GM23338 (cell line): ENCODE data around the gene CASTOR1. TPM values are rescaled to one million over a fixed set of nuclear protein-coding genes. Genes with fewer than 3 reads are reported as not detected.

Experiments
- ATAC-seq: fragments of 200-7000 bp; cut with Tn5 transposase; 3 replicates; pipeline ENCODE4 v1.9.1; 2020
- DNase-seq: peaks from one replicate; pipeline ENCODE4 v3.0.0-alpha.2; 2015; ENCODE audit warnings: low spot score
- H2AFZ ChIP-seq: fragments of 200-600 bp; sonication (generic); 2 replicates; pipeline ENCODE4 v1.8.0; 2016; ENCODE audit warnings: antibody characterized with exemption, mild to moderate bottlenecking, moderate library complexity
- H3F3A ChIP-seq: fragments of 200-600 bp; sonication (generic); replicated peaks from 2 replicates; pipeline ENCODE4 v1.8.0; 2017; ENCODE audit warnings: antibody characterized with exemption, mixed run types, low read depth
- H3K27ac ChIP-seq: fragments of 200-600 bp; sonication (generic); 2 replicates; pipeline ENCODE4 v1.6.1; 2016; ENCODE audit warnings: low read depth
- H3K27me3 ChIP-seq: fragments of 200-600 bp; sonication (generic); 2 replicates; pipeline ENCODE4 v1.8.0; 2016; ENCODE audit warnings: mild to moderate bottlenecking, mixed run types, moderate library complexity; ENCODE audit not compliant: insufficient read depth
- H3K36me3 ChIP-seq: fragments of 200-600 bp; sonication (generic); 2 replicates; pipeline ENCODE4 v1.8.0; 2016; ENCODE audit warnings: mild to moderate bottlenecking; ENCODE audit not compliant: insufficient read depth
- H3K4me1 ChIP-seq: fragments of 200-600 bp; sonication (generic); 2 replicates; pipeline ENCODE4 v1.8.0; 2016; ENCODE audit warnings: mild to moderate bottlenecking, moderate library complexity; ENCODE audit not compliant: insufficient read depth
- H3K4me2 ChIP-seq: fragments of 200-600 bp; sonication (generic); 2 replicates; pipeline ENCODE4 v1.7.1; 2017; ENCODE audit warnings: mixed run types
- H3K4me3 ChIP-seq: fragments of 200-600 bp; sonication (generic); 2 replicates; pipeline ENCODE4 v1.6.1; 2016; ENCODE audit warnings: mixed run types
- H3K79me2 ChIP-seq: fragments of 200-600 bp; sonication (generic); replicated peaks from 2 replicates; pipeline ENCODE4 v1.8.0; 2017; ENCODE audit warnings: mild to moderate bottlenecking; ENCODE audit not compliant: insufficient read depth
- H3K9me2 ChIP-seq: fragments of 200-600 bp; sonication (generic); 2 replicates; pipeline ENCODE4 v1.8.0; 2017; ENCODE audit not compliant: insufficient read depth
- H4K20me1 ChIP-seq: fragments of 200-600 bp; sonication (generic); replicated peaks from 2 replicates; pipeline ENCODE4 v1.8.0; 2017; ENCODE audit warnings: mild to moderate bottlenecking; ENCODE audit not compliant: insufficient read depth
- H3K27ac Mint-ChIP-seq: 2 replicates; pipeline ENCODE4 v1.8.0; 2020; ENCODE audit warnings: inconsistent platforms, mild to moderate bottlenecking, moderate library complexity, mixed read lengths
- H3K27me3 Mint-ChIP-seq: 3 replicates; pipeline ENCODE4 v1.8.0; 2022; ENCODE audit warnings: low read depth, mild to moderate bottlenecking, moderate library complexity, mixed read lengths, inconsistent platforms; ENCODE audit not compliant: insufficient read depth, poor library complexity
- H3K36me3 Mint-ChIP-seq: 3 replicates; pipeline ENCODE4 v1.8.0; 2021; ENCODE audit warnings: low read depth, mild to moderate bottlenecking, inconsistent platforms, moderate library complexity, mixed read lengths
- H3K4me1 Mint-ChIP-seq: 3 replicates; pipeline ENCODE4 v1.8.0; 2020; ENCODE audit warnings: mild to moderate bottlenecking, inconsistent platforms, mixed read lengths
- H3K4me3 Mint-ChIP-seq: 3 replicates; pipeline ENCODE4 v1.8.0; 2021; ENCODE audit warnings: moderate library complexity, mild to moderate bottlenecking, inconsistent platforms, mixed read lengths
- H3K9me3 Mint-ChIP-seq: 3 replicates; pipeline ENCODE4 v1.8.0; 2020; ENCODE audit warnings: moderate library complexity, mild to moderate bottlenecking, inconsistent platforms, mixed read lengths
- CREB1 ChIP-seq: fragments of 250-450 bp; sonication (Bioruptor Pico); IDR thresholded peaks from 2 replicates; pipeline ENCODE4 v1.5.0; 2020; ENCODE audit warnings: low read depth, mild to moderate bottlenecking, moderate library complexity
- CTCF ChIP-seq, 2 experiments: fragments of 200-600 bp in 1 of 2; sonication (generic) in 1 of 2; conservative IDR thresholded peaks; 2 replicates each; pipeline versions ENCODE4 v1.5.1 to v1.6.1; 2016 to 2017; ENCODE audit warnings: antibody characterized with exemption in 2 of 2, low read depth in 2 of 2, mild to moderate bottlenecking in 2 of 2, moderate library complexity in 1 of 2
- ETS1 ChIP-seq: IDR thresholded peaks from 2 replicates; pipeline ENCODE4 v1.6.1; 2016; ENCODE audit warnings: antibody characterized with exemption
- EZH2 ChIP-seq: fragments of 200-600 bp; sonication (generic); IDR thresholded peaks from one replicate; pipeline ENCODE4 v1.8.0; 2017; ENCODE audit warnings: antibody characterized with exemption, mild to moderate bottlenecking, low read depth; ENCODE audit not compliant: unreplicated experiment
- EZH2phosphoT487 ChIP-seq: fragments of 200-600 bp; sonication (generic); IDR thresholded peaks from one replicate; pipeline ENCODE4 v1.8.1; 2018; ENCODE audit warnings: antibody characterized with exemption; ENCODE audit not compliant: unreplicated experiment
- JUNB ChIP-seq: IDR thresholded peaks from one replicate; pipeline ENCODE4 v1.6.1; 2016; ENCODE audit warnings: antibody characterized with exemption; ENCODE audit not compliant: unreplicated experiment
- NANOG ChIP-seq: IDR thresholded peaks from 2 replicates; pipeline ENCODE4 v1.6.1; 2016; ENCODE audit warnings: antibody characterized with exemption, borderline replicate concordance
- POLR2AphosphoS5 ChIP-seq: IDR thresholded peaks from 2 replicates; pipeline ENCODE4 v1.6.1; 2016; ENCODE audit warnings: antibody characterized with exemption, low read depth
- REST ChIP-seq: IDR thresholded peaks from one replicate; pipeline ENCODE4 v1.6.1; 2018; ENCODE audit warnings: antibody characterized with exemption; ENCODE audit not compliant: unreplicated experiment
- STAT1 ChIP-seq: IDR thresholded peaks from one replicate; pipeline ENCODE4 v1.6.1; 2016; ENCODE audit warnings: antibody characterized with exemption; ENCODE audit not compliant: unreplicated experiment
- ZNF114 ChIP-seq: fragments of 250-450 bp; sonication (Bioruptor Pico); IDR thresholded peaks from 2 replicates; pipeline ENCODE4 v1.5.0; 2020; ENCODE audit warnings: mild to moderate bottlenecking, moderate library complexity
- ZNF331 ChIP-seq: fragments of 250-450 bp; sonication (Bioruptor Pico); IDR thresholded peaks from 2 replicates; pipeline ENCODE4 v1.5.0; 2020; ENCODE audit warnings: low read depth, mild to moderate bottlenecking, moderate library complexity
- ZNF462 ChIP-seq: fragments of 250-450 bp; sonication (Bioruptor Pico); IDR thresholded peaks from 2 replicates; pipeline ENCODE4 v1.5.0; 2020; ENCODE audit warnings: mild to moderate bottlenecking, moderate library complexity
- polyA plus RNA-seq: library from polyadenylated mRNA; unstranded; fragments of >200 nt; fragmentation: Nextera tagmentation; extraction: Ambion mirVana; gene quantifications from 2 replicates; pipeline ENCODE4 v1.2.1, GENCODE V29; 2016
- total RNA-seq: library from RNA; depleted of rRNA; stranded (reverse); fragments of >200 nt; shearing (Covaris generic); gene quantifications from 2 replicates; pipeline ENCODE4 v1.2.3, GENCODE V29; 2014

CASTOR1 gene
- total and polyA plus RNA-seq, 2 experiments from 2014 or later: 11.3 to 23.2 TPM

GRCh38 chr22:30334646-30335045, 45.3 kb upstream of the CASTOR1 start:
- Mint-ChIP-seq H3K4me1 (no peaks in the 10 kb centered on the region), H3K27ac (no peak overlapping the region), H3K9me3 (no peaks in the 10 kb centered on the region), H3K36me3 (peaks cover 87% of the 10 kb centered on the region), H3K4me3 (no peak overlapping the region), H3K27me3 (peaks cover 5% of the 10 kb centered on the region)
- ATAC-seq (no peak), DNase-seq (no peak)
- Histone ChIP-seq H3K36me3 (peaks cover 43% of the 10 kb centered on the region), H3K4me1 (no peaks in the 10 kb centered on the region), H2AFZ (no peak overlapping the region), H3K79me2 (no peaks in the 10 kb centered on the region), H4K20me1 (peaks cover 13% of the 10 kb centered on the region; the same call in 1 of the 2 replicates), H3K4me2 (no peak overlapping the region), H3K27me3 (no peaks in the 10 kb centered on the region), H3K9me2 (no peaks in the 10 kb centered on the region), H3F3A (peaks cover 5% of the 10 kb centered on the region; the same call in 1 of the 2 replicates), H3K4me3 (no peak overlapping the region), H3K27ac (no peak overlapping the region)
- TF ChIP-seq EZH2phosphoT487 (no peak), ETS1 (no peak), STAT1 (no peak), EZH2 (no peak), ZNF114 (CRISPR knock-in tag) (no peak), JUNB (no peak), ZNF462 (CRISPR knock-in tag) (no peak), REST (no peak), POLR2AphosphoS5 (no peak), ZNF331 (CRISPR knock-in tag) (no peak), CTCF (conservative IDR thresholded peaks at IDR 0.05; ENCODE audit: low read depth in 2 of 2) (no peak), NANOG (no peak), CREB1 (no peak)
